ENCODE measurements around the gene FMO2. TPM values are rescaled to one million over a fixed set of nuclear protein-coding genes. Genes with fewer than 3 reads are reported as not detected.

FMO2 gene
- total RNA-seq, 1 donor from 2014 or later = 0.24 TPM

- no peaks in the 10 kb centered on the region for H3K9me3 Mint-ChIP-seq (ENCODE audit: unreplicated experiment)
Observed at GRCh38 chr1:171258943-171259342, 73.8 kb downstream of the FMO2 start.

More at GRCh38 chr1:171258943-171259342, 73.8 kb downstream of the FMO2 start:
- no peak for DNase-seq (ENCODE audit: extremely low spot score, unreplicated experiment)
- no peaks in the 10 kb centered on the region for H3K36me3 Mint-ChIP-seq (ENCODE audit: unreplicated experiment)
- H3K27ac Mint-ChIP-seq (ENCODE audit: unreplicated experiment) = no peak overlapping the region
- peaks cover 8% of the 10 kb centered on the region for H3K4me1 Mint-ChIP-seq (ENCODE audit: unreplicated experiment)
- H3K4me3 Mint-ChIP-seq (ENCODE audit: unreplicated experiment) = no peak overlapping the region
- H3K27me3 Mint-ChIP-seq (ENCODE audit: unreplicated experiment) = peaks cover 10% of the 10 kb centered on the region
- TF ChIP-seq, protein P1, sequence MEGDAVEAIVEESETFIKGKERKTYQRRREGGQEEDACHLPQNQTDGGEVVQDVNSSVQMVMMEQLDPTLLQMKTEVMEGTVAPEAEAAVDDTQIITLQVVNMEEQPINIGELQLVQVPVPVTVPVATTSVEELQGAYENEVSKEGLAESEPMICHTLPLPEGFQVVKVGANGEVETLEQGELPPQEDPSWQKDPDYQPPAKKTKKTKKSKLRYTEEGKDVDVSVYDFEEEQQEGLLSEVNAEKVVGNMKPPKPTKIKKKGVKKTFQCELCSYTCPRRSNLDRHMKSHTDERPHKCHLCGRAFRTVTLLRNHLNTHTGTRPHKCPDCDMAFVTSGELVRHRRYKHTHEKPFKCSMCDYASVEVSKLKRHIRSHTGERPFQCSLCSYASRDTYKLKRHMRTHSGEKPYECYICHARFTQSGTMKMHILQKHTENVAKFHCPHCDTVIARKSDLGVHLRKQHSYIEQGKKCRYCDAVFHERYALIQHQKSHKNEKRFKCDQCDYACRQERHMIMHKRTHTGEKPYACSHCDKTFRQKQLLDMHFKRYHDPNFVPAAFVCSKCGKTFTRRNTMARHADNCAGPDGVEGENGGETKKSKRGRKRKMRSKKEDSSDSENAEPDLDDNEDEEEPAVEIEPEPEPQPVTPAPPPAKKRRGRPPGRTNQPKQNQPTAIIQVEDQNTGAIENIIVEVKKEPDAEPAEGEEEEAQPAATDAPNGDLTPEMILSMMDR (IDR thresholded peaks at IDR 0.05) = no peak

Other genes with a start within 250 kb of the FMO2 start
- not detected in 2 replicates for gene MROH9, start 249.8 kb upstream of the FMO2 start, total RNA-seq
- 1.0 and 1.6 TPM in 2 replicates for gene FMO3, start 94.4 kb upstream of the FMO2 start, total RNA-seq
- gene FMO1, start 63.2 kb downstream of the FMO2 start, total RNA-seq = 2.7 and 3.6 TPM in 2 replicates
- gene FMO4, start 128.9 kb downstream of the FMO2 start, total RNA-seq = 4.0 and 4.1 TPM in 2 replicates